HepG2 (cell line): ENCODE results near the gene RBM23. TPM values are rescaled to one million over a fixed set of nuclear protein-coding genes. Genes with fewer than 3 reads are reported as not detected.

ENCODE experiments used
- ATAC-seq: fragments of 200-7000 bp; cut with Tn5 transposase; 3 replicates; pipeline ENCODE4 v1.9.1; 2020; ENCODE audit warnings: mild to moderate bottlenecking, moderate library complexity
- Bru-seq: library from RNA; stranded (reverse); fragments of 400-500 nt; gene quantifications from one replicate; lab custom pipeline; 2021; lab: Mats Ljungman, UMichigan
- BruChase-seq, 2 experiments: library from RNA; stranded (reverse); fragments of 400-500 nt; gene quantifications; one replicate each; lab custom pipeline; 2021; lab: Mats Ljungman, UMichigan
- BruUV-seq: library from RNA; stranded (reverse); fragments of 400-500 nt; replicated peaks from 2 replicates; lab custom pipeline; 2021; lab: Mats Ljungman, UMichigan
- CTCF ChIA-PET: fragments of 300-600 bp; formaldehyde crosslinking; extraction: SDS; loops from one replicate; lab custom pipeline; 2021; ENCODE audit warnings: low total read pairs, inconsistent platforms, low intra/inter-chr PET ratio; lab: Yijun Ruan, JAX
- POLR2A ChIA-PET: fragments of 350-600 bp; sonication (Branson Sonifier 250); formaldehyde crosslinking; loops from one replicate; lab custom pipeline; 2020; ENCODE audit warnings: antibody characterized with exemption, inconsistent platforms; lab: Yijun Ruan, JAX
- DNase-seq: peaks from one replicate; pipeline ENCODE4 v3.0.0-alpha.2; 2015; ENCODE audit warnings: low spot score
- FAIRE-seq: peaks from 3 replicates; lab custom pipeline; 2011; peaks lifted over from hg19 to GRCh38; lab: Jason Lieb, UNC
- H2AFZ ChIP-seq: one replicate; pipeline ENCODE4 v1.6.1; 2011; ENCODE audit warnings: low read length, inconsistent platforms
- H3K27ac ChIP-seq: fragments of 300-600 bp; 3 replicates; pipeline ENCODE4 v1.8.0; 2011; ENCODE audit warnings: mixed run types, mild to moderate bottlenecking, mixed read lengths, low read length, inconsistent platforms; ENCODE audit not compliant: insufficient read depth; ENCODE audit errors: extremely low read length
- H3K27me3 ChIP-seq, 2 experiments: fragments of 200-600 bp in 1 of 2; 2 replicates in 1 of 2; 3 replicates in 1 of 2; pipeline versions ENCODE4 v1.6.0 to v1.8.0; 2011; ENCODE audit warnings: low read length in 2 of 2, mild to moderate bottlenecking in 2 of 2, moderate library complexity in 2 of 2, inconsistent platforms in 1 of 2; ENCODE audit not compliant: insufficient read depth in 2 of 2, control insufficient read depth in 1 of 2
- H3K36me3 ChIP-seq, 2 experiments: fragments of 200-600 bp in 1 of 2; replicated peaks in 1 of 2; 2 replicates in 1 of 2; 3 replicates in 1 of 2; pipeline versions ENCODE4 v1.5.1 to v1.8.0; 2011; ENCODE audit warnings: low read length in 2 of 2, inconsistent platforms in 1 of 2; ENCODE audit not compliant: insufficient read depth in 2 of 2, control insufficient read depth in 1 of 2
- H3K4me1 ChIP-seq: 2 replicates; pipeline ENCODE4 v1.5.1; 2012; ENCODE audit warnings: low read length, inconsistent platforms; ENCODE audit not compliant: insufficient read depth
- H3K4me2 ChIP-seq: 2 replicates; pipeline ENCODE4 v1.6.0; 2011; ENCODE audit warnings: low read depth, low read length, inconsistent platforms
- H3K4me3 ChIP-seq, 3 experiments: fragments of 200-600 bp in 1 of 3; sonication (generic), shearing (Covaris generic) in 1 of 3; replicated peaks in 1 of 3; 2 replicates each; pipeline ENCODE4 v1.5.1; 2011 to 2016; ENCODE audit warnings: low read length in 3 of 3, inconsistent platforms in 2 of 3, low read depth in 2 of 3, mild to moderate bottlenecking in 2 of 3, control low read depth in 1 of 3, mixed read lengths in 1 of 3; ENCODE audit not compliant: insufficient read depth in 1 of 3
- H3K79me2 ChIP-seq: one replicate; pipeline ENCODE4 v1.6.1; 2011; ENCODE audit warnings: low read length, inconsistent platforms; ENCODE audit not compliant: insufficient read depth
- H3K9ac ChIP-seq: 2 replicates; pipeline ENCODE4 v1.6.0; 2011; ENCODE audit warnings: mild to moderate bottlenecking, low read depth, low read length, inconsistent platforms; ENCODE audit not compliant: insufficient read depth
- H3K9me3 ChIP-seq: 2 replicates; pipeline ENCODE4 v1.5.1; 2012; ENCODE audit warnings: mild to moderate bottlenecking, low read length
- H4K20me1 ChIP-seq: 2 replicates; pipeline ENCODE4 v1.6.0; 2011; ENCODE audit warnings: inconsistent platforms, mild to moderate bottlenecking, low read length, moderate library complexity; ENCODE audit not compliant: insufficient read depth
- AGO2 ChIP-seq: fragments of 200-400 bp; formaldehyde crosslinking; optimal IDR thresholded peaks from 2 replicates; pipeline ENCODE3; 2017; ENCODE audit warnings: mild to moderate bottlenecking, low read depth, low read length, moderate library complexity
- BRF2 ChIP-seq: sonication (generic); formaldehyde crosslinking; IDR thresholded peaks from 2 replicates; pipeline ENCODE4 v1.8.1; 2022; ENCODE audit warnings: mild to moderate bottlenecking, missing genetic modification reagents
- EEA1 ChIP-seq: sonication (generic); formaldehyde crosslinking; IDR thresholded peaks from 2 replicates; pipeline ENCODE4 v1.5.1; 2020; ENCODE audit warnings: mild to moderate bottlenecking, missing genetic modification reagents, borderline replicate concordance
- FOXP1 ChIP-seq, 2 experiments: fragments of 450-650 bp in 1 of 2; IDR thresholded peaks; 2 replicates each; pipeline ENCODE4 v1.6.1; 2017 to 2018; ENCODE audit warnings: antibody characterized with exemption in 1 of 2
- MTA1 ChIP-seq: sonication (generic); formaldehyde crosslinking; IDR thresholded peaks from 2 replicates; pipeline ENCODE4 v1.4.0; 2020; ENCODE audit warnings: missing genetic modification reagents, mild to moderate bottlenecking, borderline replicate concordance
- NFKB2 ChIP-seq: sonication (generic); formaldehyde crosslinking; IDR thresholded peaks from 2 replicates; pipeline ENCODE4 v1.4.0; 2020; ENCODE audit warnings: missing genetic modification reagents, borderline replicate concordance
- POLR2G ChIP-seq: fragments of 200-400 bp; formaldehyde crosslinking; IDR thresholded peaks from 2 replicates; pipeline ENCODE4 v1.6.1; 2018; ENCODE audit warnings: mild to moderate bottlenecking, low read depth, low read length, moderate library complexity
- RBM22 ChIP-seq: fragments of 200-400 bp; formaldehyde crosslinking; optimal IDR thresholded peaks from 2 replicates; pipeline ENCODE3; 2017; ENCODE audit warnings: mild to moderate bottlenecking, low read length, moderate library complexity
- THAP7 ChIP-seq: sonication (generic); formaldehyde crosslinking; IDR thresholded peaks from 2 replicates; pipeline ENCODE4 v1.8.1; 2023; ENCODE audit warnings: mild to moderate bottlenecking, missing genetic modification reagents
- YY1 ChIP-seq: IDR thresholded peaks from 2 replicates; pipeline ENCODE4 v1.6.1; 2011; ENCODE audit warnings: low read length, low read depth, moderate library complexity, mild to moderate bottlenecking; ENCODE audit not compliant: insufficient read depth, insufficient replicate concordance
- ZNF839 ChIP-seq: sonication (generic); formaldehyde crosslinking; IDR thresholded peaks from 2 replicates; pipeline ENCODE4 v1.4.0; 2020; ENCODE audit warnings: missing genetic modification reagents, mild to moderate bottlenecking, borderline replicate concordance
- ZSCAN9 ChIP-seq: IDR thresholded peaks from 2 replicates; pipeline ENCODE4 v1.6.1; 2016; ENCODE audit warnings: borderline replicate concordance
- WGBS: methylation state at CpG from one replicate; pipeline ENCODE4 v1.1.6; 2017; ENCODE audit warnings: low lambda C conversion rate; 5-methylcytosine and 5-hydroxymethylcytosine counted together
- in situ Hi-C: cut with HindIII; loops from 2 replicates; pipeline ENCODE4 v1.10.0; 2017; ENCODE audit warnings: low pct_unique_long_range_greater_than_20kb; ENCODE audit not compliant: extremely low pct_ligation_motif_present
- intact Hi-C: fragments of 100-400 bp; cut with micrococcal nuclease; formaldehyde crosslinking; loops from one replicate; pipeline ENCODE4 v1.10.0; 2022; ENCODE audit not compliant: unreplicated experiment
- long read RNA-seq, 2 experiments: library from RNA in 1 of 2; library from polyadenylated mRNA in 1 of 2; stranded (forward) in 1 of 2; unstranded in 1 of 2; transcript quantifications; one replicate each; pipeline ENCODE4 v2.0.0, GENCODE V29; 2019 to 2022
- polyA minus RNA-seq, 3 experiments: library from RNA; depleted of rRNA, polyadenylated mRNA; stranded (reverse); fragments of >200 nt; gene quantifications; 2 replicates each; pipeline ENCODE4 v1.2.3, GENCODE V29; 2011; ENCODE audit warnings: low replicate concordance in 1 of 3
- polyA plus RNA-seq, 8 experiments: library from polyadenylated mRNA; depleted of rRNA in 3 of 8; stranded (reverse) in 7 of 8; unstranded in 1 of 8; fragments of >200 nt; fragmentation: Illumina TruSeq in 4 of 8; extraction: Trizol in 4 of 8; gene quantifications; 2 replicates each; pipeline versions ENCODE4 v1.2.1 to v1.2.3, GENCODE V29; 2011 to 2016; ENCODE audit warnings: low read depth in 4 of 8, missing spikeins in 1 of 8, mixed read lengths in 1 of 8; ENCODE audit not compliant: insufficient read depth in 1 of 8
- total RNA-seq, 5 experiments: library from RNA; depleted of rRNA; stranded (reverse); fragments of >200 nt; fragmentation: Illumina TruSeq; extraction: Trizol; gene quantifications; 2 replicates each; pipeline ENCODE4 v1.2.3, GENCODE V29; 2016; ENCODE audit warnings: low read depth in 1 of 5

The RBM23 gene
- total RNA-seq (2016; rRNA removed; fragmentation: Illumina TruSeq; extraction: Trizol) (0.52 and 1.5 TPM in 2 replicates), polyA plus RNA-seq (2011; rRNA removed) (2.1 and 2.9 TPM in 2 replicates), polyA minus RNA-seq (2011; rRNA and poly(A)+ RNA removed; ENCODE audit: low replicate concordance) (5.4 and 70.7 TPM in 2 replicates), Bru-seq, nascent RNA (percentile 51 among the genes with signal in this experiment), BruChase-seq, experiment 1, labeled RNA remaining after a 6-hour chase (percentile 54 among the genes with signal in this experiment), BruChase-seq, experiment 2, labeled RNA remaining after a 2-hour chase (percentile 52 among the genes with signal in this experiment)
- total RNA-seq (2016; cell fraction: cytosol; rRNA removed; fragmentation: Illumina TruSeq; extraction: Trizol; ENCODE audit: low read depth): 1.3 and 3.6 TPM in 2 replicates
- total RNA-seq (2016; cell fraction: insoluble cytoplasmic fraction; rRNA removed; fragmentation: Illumina TruSeq; extraction: Trizol): 0.61 and 1.6 TPM in 2 replicates
- total RNA-seq (2016; cell fraction: membrane; rRNA removed; fragmentation: Illumina TruSeq; extraction: Trizol): 0.71 and 0.76 TPM in 2 replicates
- 1.2 and 2.0 TPM in 2 replicates for total RNA-seq (2016; cell fraction: nucleus; rRNA removed; fragmentation: Illumina TruSeq; extraction: Trizol)
- polyA plus RNA-seq (2011; cell fraction: cytosol; rRNA removed): 0.87 and 0.90 TPM in 2 replicates
- 7.7 and 10.1 TPM in 2 replicates for polyA plus RNA-seq (2011; cell fraction: nucleus; rRNA removed)
- polyA plus RNA-seq (2012): 2.0 and 2.8 TPM in 2 replicates
- 0.17 and 0.28 TPM in 2 replicates for polyA plus RNA-seq (2016; cell fraction: cytosol; fragmentation: Illumina TruSeq; extraction: Trizol; ENCODE audit: low read depth)
- 0.76 and 1.0 TPM in 2 replicates for polyA plus RNA-seq (2016; cell fraction: insoluble cytoplasmic fraction; fragmentation: Illumina TruSeq; extraction: Trizol; ENCODE audit: low read depth)
- 0.27 and 0.43 TPM in 2 replicates for polyA plus RNA-seq (2016; cell fraction: membrane; fragmentation: Illumina TruSeq; extraction: Trizol; ENCODE audit: low read depth)
- polyA plus RNA-seq (2016; cell fraction: nucleus; fragmentation: Illumina TruSeq; extraction: Trizol; ENCODE audit: insufficient read depth, low read depth): 3.6 and 4.3 TPM in 2 replicates
- 0.97 and 1.6 TPM in 2 replicates for polyA minus RNA-seq (2011; cell fraction: cytosol; rRNA and poly(A)+ RNA removed)
- polyA minus RNA-seq (2011; cell fraction: nucleus; rRNA and poly(A)+ RNA removed): 14.7 and 14.8 TPM in 2 replicates
- long read RNA-seq, experiment 1: 0 reads
- long read RNA-seq, experiment 2, partial matches to known transcripts: 1 of 4 reads
- long read RNA-seq, experiment 2, other reads (novel, unspliced or antisense): 2 of 4 reads

- no peaks in the 10 kb centered on the region for H3K79me2 ChIP-seq
- H3K4me2 ChIP-seq: no peak within 1 kb of the TSS
- H3K27me3 ChIP-seq: no peaks in the 10 kb centered on the region
- peak; percentile 36 for DNase-seq
- H4K20me1 ChIP-seq: no peaks in the 10 kb centered on the region
- no peaks in the 10 kb centered on the region for H3K9me3 ChIP-seq
- peaks cover 33% of the 10 kb centered on the region for H3K4me1 ChIP-seq
- ChIA-PET POLR2A (interaction anchor here (1.3 to 4.5 kb wide), 7 partner anchors 8 to 64 kb away, joined by 3 to 27 read pairs (median 11); partner anchors contain the start of genes AJUBA, HAUS4, LRP10 and PRMT5), CTCF (no interaction called here)
- no peak for ATAC-seq
- no TSS peak for BruUV-seq
- 97% methylated on average over 46 of the region's 46 CpGs for WGBS
- no peak for FAIRE-seq
- peaks cover 34 to 52% of the 10 kb centered on the region in 2 experiments for H3K36me3 ChIP-seq
- H3K27ac ChIP-seq: no peak within 1 kb of the TSS
- H2AFZ ChIP-seq: no peak within 1 kb of the TSS
- no peak within 1 kb of the TSS for H3K4me3 ChIP-seq
- intact Hi-C loops: no loop called here
- in situ Hi-C loops: no loop called here
- H3K9ac ChIP-seq: no peak within 1 kb of the TSS
- TF ChIP-seq ZSCAN9 (CRISPR knock-in tag) (no peak), POLR2G (peak; percentile 38; the same call in 1 of the 2 replicates), NFKB2 (CRISPR knock-in tag) (0 out of 2 replicates have a peak, but pooled peaks have one; percentile 9), AGO2 (peak; percentile 81), ZNF839 (no peak), YY1 (peak; percentile 18), THAP7 (CRISPR knock-in tag) (no peak), MTA1 (CRISPR knock-in tag) (peak; percentile 20; the same call in 1 of the 2 replicates), FOXP1 (IDR thresholded peaks at IDR 0.05) (no peak), FOXP1 (CRISPR knock-in tag; IDR thresholded peaks at IDR 0.05) (no peak), BRF2 (CRISPR knock-in tag) (0 out of 2 replicates have a peak, but pooled peaks have one; percentile 46), RBM22 (peak; percentile 45), EEA1 (CRISPR knock-in tag) (0 out of 2 replicates have a peak, but pooled peaks have one; percentile 34)
Measured at GRCh38 chr14:22918804-22919600, at the start of gene RBM23. Gene RBM23 (minus strand): TSS chr14:22919149.
